ENCODE results near the gene ARFIP1.
"Not testable (repeated sequence)": the region's sequence is repeated elsewhere in the genome, so short reads cannot be mapped to it uniquely, and the experiment has no call there.

ARFIP1 gene, protein sequence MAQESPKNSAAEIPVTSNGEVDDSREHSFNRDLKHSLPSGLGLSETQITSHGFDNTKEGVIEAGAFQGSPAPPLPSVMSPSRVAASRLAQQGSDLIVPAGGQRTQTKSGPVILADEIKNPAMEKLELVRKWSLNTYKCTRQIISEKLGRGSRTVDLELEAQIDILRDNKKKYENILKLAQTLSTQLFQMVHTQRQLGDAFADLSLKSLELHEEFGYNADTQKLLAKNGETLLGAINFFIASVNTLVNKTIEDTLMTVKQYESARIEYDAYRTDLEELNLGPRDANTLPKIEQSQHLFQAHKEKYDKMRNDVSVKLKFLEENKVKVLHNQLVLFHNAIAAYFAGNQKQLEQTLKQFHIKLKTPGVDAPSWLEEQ
- 6.2 to 12.9 reads per million in 2 donors for total RNA-seq

DNA sequence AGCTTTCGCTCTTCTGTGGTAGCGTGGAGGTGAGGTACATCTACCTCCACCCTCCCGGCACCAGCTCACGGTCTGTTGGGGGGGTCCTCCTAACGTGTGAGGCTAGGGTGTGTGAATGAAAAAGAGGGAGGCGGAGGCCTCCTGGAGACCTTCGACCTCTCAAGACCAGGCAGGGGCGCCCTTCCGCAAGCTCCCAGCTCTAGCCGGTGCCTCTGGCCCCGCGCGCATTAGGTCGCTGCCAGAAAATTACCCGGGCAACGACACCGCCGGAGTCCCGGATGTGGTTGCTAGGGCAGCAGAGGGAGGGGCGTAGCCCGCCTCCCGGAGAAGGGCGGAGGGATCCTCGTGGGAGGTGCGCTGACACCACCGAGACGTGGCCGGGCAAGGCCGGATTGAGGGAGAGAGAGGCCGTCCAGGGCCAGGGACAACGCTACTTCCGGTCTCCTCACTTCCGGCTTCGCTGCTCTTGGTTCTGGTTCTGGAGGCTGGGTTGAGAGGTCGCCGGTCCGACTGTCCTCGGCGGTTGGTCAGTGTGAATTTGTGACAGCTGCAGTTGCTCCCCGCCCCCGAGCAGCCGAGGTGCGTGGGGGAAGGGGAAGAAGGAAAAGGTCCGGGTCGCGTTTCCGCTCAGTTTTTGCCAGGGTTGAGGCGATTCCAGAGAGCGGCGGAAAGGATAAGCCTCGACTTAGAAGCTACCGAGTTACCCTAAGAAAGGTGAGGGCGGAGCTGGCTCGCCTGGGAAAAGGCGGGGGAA is at the start of gene ARFIP1, which contains the start of gene TIGD4:
TSS of gene ARFIP1 (plus strand) at position 442 of the 754 bp plus-strand sequence. CDS start 49,680 bp downstream, outside the sequence.
TSS of gene TIGD4 (minus strand) at position 218 of the 754 bp plus-strand sequence. CDS start 8,726 bp downstream, outside the sequence.
- peak; percentile 80 to 96 (median 90) for DNase-seq

DNA sequence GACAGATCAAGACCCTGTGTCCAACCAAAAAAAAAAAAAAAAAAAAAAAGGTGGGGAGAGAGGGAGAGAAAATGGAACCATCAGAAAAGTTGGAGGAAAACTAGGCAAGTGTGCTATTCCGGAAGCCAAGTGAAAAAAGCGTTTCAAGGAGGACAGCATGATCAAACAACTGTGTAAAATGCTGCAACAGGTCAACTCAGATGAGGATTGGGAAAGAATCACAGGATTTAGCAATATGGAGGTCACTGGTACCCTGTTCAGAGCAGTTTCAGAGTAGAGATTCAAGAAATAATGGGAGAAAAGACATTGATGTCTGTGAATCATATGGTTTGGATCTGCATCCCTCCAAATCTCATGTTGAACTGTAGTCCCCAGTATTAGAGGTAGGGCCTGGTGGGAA is 47.8 kb upstream of the ARFIP1 start:
- no peak for DNase-seq

- no peak for DNase-seq
These were observed 45.6 kb upstream of the ARFIP1 start for GRCh38 chr4:152734015-152734698.

GRCh38 chr4:152734699-152735050 is 45.1 kb upstream of the ARFIP1 start:
- DNase-seq, result no peak

DNA sequence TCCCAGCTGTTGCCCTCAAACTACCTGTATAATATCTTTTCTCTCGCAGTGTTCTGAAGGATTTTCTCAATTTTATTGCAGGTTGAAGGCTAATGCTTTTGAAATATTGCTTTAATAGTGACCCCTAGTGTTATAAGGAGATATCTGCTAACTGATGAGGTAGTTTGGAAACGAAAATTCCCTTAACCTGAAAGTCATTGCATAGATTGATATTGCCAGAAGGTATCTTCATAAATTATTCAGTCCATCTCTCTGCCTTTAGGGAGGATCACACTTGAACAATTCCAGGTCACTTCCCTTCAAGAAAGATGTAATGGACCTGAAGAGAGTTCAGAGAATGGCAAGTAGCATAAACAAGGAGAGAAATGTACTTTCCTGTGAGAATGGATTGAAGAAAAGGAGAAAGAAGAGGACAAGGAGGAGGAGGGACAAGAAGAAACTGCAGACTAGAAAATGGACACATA is 44.3 kb upstream of the ARFIP1 start:
- DNase-seq, result peak in 1 of 5 experiments; percentile 44

DNA sequence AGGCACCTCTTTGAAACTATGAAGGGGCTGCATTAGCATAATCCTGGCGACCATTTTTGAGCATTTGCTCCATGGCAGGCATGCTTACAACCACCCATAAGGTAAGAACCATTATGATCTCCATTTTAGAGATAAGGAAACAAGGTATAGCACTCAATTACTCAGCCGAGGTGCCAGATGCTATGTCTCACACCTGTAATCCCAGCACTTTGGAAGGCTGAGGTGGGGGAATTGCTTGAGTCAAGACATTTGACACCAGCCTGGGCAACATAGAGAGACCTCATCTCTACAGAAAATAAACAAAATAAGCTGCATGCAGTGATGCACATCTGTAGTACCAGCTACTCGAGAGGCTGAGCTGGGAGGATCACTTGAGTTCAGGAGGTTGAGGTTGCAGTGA is 43.8 kb upstream of the ARFIP1 start:
- no peak for DNase-seq

DNA sequence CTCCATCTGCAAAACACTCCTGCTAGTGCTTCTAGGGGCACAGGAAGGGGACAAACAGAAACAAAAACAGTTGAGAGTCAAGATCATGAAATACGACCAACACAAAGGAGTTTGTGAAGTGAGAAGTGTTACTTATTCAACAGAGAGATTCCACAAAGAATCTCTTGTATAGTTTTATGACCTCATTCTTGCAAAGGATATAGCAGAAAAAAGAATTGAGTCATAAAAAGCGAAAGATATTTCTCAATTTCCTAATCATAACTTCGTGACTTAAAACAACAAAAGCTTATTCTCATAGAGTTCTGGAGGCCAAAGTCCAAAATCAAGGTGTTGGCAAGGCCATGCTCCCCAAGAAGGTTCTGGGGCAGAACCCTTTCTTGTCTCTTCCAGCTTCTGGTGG is 40.9 kb upstream of the ARFIP1 start:
- DNase-seq, result no peak

DNA sequence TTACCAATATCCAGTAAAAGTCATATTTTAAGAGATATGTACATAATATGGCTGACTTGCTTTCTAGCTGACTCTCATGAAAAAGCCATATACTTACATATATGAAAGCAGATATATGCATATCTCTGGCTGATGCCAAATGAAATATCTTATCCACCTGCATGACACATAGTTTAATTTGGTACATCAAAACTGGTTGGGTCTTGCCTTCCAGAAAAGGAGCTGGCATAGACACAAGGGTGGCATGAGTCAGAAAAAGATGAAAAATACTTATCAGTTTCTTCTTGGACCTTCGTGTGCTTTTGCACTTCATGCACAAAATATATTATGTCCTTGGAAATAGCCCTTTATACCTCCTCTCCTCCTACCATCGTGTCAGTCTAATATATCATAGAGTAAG is 32.3 kb upstream of the ARFIP1 start:
- DNase-seq, result no peak

DNA sequence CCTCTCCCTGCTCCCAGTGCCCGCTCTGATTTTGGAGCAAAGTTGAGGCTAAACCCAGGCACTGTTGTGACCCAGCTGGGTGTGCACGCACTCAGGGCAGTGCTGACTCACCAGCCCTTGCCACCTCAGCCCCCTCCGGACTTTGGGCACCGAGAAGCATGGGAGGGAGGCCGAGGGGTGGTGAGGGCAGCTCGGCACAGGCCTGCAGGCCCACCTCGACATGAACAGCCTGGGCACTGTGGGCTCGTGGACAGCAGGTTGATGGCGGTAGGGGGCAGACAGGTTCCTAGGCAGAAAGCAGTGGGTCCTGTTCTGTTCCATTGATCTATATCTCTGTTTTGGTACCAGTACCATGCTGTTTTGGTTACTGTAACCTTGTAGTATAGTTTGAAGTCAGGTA is 31.1 kb upstream of the ARFIP1 start:
- no peak for DNase-seq

- no peak for DNase-seq
These were observed 16.0 kb upstream of the ARFIP1 start for GRCh38 chr4:152763796-152764195.

GRCh38 chr4:152765069-152765737 is 14.6 kb upstream of the ARFIP1 start:
- not testable (repeated sequence) for DNase-seq

DNA sequence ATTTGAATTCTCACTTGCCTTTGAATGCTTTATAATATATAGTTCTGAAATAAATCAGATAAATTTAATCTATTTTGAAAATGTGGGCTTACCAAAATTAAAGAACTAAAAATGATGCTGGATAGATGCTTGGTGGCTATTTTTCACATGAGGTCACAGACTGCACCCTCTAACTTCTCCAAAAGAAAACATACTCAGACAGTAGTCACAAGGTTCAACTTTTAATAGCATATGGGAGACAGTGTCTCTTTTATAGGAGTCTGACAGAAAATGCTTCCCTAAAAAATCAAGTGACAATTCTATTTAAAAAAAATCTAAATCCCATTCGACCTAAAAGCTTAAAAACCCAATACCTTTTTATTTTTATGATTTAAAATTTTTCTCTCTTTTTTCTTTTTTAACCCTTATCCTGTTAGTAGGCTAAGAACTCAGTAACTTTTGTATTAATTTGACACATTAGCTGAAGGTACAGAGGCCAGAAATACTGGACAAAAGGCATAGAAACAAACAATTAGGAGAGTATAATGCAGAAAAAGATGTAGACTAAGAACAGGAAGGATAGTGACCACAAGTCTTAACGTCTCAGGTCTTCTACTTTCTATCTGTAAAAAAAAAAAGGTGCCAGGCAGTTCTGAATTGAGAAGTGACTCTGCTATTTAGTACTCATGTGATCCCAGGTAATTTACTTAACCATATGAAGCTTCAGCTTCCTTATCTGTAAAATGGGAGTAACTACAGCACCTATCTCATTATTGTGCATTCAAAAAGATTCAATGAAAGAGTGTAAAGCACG is 7.8 kb upstream of the ARFIP1 start:
- DNase-seq, result peak in 1 of 5 experiments; percentile 73

- DNase-seq, result no peak
These were observed 6.4 kb upstream of the ARFIP1 start for GRCh38 chr4:152773339-152773738.

DNA sequence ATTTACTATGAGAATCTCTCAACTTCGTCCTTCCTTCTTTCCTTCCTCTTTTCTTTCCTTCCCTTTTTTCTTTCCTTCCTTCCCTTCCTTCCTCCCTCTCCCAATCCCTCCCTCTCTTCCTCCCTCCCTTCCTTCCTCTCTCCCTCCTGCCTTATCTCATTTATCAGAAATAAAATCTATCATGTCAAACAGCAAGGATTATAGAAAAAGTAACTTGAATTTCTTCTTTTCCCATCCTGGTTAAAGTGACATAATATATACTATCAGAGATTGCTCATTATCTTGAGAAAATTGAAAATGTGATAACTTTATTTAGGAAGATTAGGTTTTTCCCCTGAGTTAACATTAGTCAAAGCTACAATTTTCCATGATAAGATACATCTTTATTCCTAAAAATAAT is 5.8 kb upstream of the ARFIP1 start:
- no peak for DNase-seq

GRCh38 chr4:152776352-152776751 is 3.4 kb upstream of the ARFIP1 start:
- DNase-seq, result no peak

DNA sequence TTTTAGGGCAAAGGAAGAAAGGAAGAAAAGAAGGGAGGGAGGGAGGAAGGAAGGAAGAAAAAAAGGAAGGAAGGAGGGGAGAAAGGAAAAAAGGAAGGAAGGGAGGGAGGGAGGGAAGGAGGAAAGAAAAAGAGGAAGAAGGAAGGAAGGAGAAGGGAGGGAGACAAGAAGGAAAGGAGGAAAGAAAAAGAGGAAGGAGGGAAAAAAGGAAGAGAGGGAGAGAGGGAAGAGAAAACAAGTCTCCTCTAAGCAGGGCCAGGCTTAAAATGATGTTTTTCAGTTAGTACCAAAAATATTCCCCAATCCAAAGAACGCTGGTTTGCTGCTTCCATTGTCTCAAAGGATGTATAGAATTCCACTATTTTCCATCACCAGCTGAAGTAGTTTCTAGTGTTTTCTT is 2.3 kb upstream of the ARFIP1 start:
- DNase-seq, result no peak

DNA sequence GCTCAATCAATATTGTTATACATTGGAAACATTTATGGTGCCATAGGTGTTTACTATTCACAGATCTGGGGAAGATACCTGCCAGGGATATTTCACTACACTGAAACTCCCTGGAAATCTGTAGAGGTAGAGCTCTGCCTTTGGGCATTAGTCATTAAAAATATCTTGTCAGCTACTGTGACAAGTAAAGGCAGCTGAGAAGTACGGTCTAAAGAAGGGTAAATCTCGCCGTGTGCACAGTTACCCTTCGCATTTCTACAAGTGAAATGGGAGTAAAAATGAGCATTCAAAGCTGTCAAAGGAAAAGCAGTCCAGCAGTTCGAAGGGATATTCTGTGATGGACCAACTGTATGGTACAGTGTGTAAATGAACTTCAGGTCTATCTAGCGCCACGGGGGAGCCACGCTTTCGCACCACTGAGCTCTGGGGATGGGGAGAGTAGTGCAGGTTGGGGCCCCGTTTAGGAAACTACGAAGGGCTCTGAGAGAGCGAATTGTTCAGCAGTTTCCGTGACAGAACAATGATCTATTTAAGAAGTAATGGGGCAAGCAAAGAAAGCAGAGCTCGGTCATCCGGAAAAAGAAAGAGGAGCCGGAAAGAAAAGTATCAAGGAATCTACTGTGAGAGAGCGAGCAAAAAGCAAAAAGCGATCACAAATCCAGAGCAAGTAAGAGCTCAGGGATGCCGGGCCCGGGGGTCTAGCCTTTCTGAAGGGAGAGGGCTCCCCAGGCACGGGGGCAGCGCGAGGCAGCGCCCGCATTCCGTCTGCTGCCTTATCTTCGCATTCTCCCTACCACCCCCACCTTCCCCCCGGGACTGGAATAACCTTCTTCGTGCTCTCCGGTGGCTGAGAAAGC is 870 bp upstream of the ARFIP1 start:
- DNase-seq, result peak in 1 of 5 experiments; percentile 66

DNA sequence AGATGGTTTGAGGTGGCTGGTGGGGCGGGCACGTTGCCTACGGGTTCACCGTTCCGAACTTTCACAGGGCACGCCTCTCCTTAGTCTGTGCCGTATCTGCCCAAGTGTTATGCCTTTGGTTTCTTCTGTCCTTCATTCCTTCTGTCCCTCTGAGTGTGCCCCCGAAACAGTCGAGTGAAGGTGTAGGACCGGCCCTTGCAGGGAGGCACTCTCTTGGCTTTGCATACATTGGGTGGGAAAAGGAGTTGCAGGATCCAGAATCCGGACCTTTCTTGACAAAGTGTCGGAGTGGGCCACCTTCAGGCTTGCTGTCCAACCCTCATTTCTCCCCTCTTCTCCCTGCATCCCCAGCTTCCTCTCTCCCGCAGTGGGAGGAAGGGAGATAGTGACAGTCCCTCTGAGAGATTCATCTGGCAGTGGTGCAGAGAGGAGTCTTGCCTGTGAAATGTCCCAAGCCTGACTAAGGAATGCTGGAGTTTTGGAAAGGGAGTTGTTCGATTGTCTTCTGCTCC is 569 bp downstream of the ARFIP1 start:
- DNase-seq, result peak in 2 of 5 experiments; percentile 69 to 80

GRCh38 chr4:152784490-152785350 is 5.0 kb downstream of the ARFIP1 start:
- DNase-seq, result no peak
